ENCODE data around the gene NUDCD3.
A peak's percentile ranks its signal among the peaks of the same experiment; 100 is the strongest.

The NUDCD3 gene

DNA sequence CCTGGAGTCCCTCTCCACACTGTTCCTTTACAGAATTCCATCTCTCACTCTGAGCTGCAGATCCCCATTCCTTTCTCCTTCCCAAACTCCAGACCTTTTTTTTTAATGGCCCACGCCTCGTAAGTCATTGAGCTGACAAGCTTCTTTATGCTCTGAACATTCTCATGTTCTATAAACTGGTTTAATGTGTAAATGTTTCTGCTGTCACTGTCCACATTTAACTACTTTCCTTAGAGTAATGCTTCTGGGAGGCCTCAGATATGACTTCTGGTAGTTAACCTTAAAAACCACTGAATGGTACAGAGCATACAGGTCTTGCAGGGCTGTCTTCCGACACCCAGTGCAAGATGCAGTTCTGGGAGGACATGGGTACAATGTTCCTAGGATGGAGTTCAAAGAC lies 94.0 kb downstream of the NUDCD3 start:
- H3K4me1 Mint-ChIP-seq: no peaks in the 10 kb centered on the region
- no peak for DNase-seq
- H3K27me3 Mint-ChIP-seq: no peaks in the 10 kb centered on the region
- no peak overlapping the region for H3K4me3 Mint-ChIP-seq
- no peak for ATAC-seq
- H3K9me3 Mint-ChIP-seq: no peaks in the 10 kb centered on the region
- no peak overlapping the region for H3K27ac Mint-ChIP-seq
- H3K36me3 Mint-ChIP-seq (ENCODE audit: low read depth): peaks cover 9% of the 10 kb centered on the region

DNA sequence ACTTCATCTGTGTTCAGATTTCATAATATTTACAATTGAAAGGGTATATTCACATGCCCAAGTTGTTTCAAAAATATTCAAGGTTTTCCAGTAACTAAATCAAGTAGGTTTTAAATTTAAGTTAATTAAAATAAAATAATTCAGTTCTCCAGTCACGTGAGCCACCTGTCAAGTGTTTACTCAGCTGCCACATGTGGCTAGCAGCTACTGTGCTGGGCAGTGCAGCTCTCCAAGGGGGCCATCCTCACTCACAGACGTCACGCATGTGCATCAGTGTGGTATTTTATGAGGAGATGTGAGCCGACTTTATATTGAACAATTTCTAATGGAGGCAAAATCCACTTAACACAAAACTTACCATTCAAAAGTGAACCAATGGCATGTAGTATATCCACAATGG lies 95.4 kb downstream of the NUDCD3 start:
- no peak for DNase-seq
- no peaks in the 10 kb centered on the region for H3K27me3 Mint-ChIP-seq
- H3K36me3 Mint-ChIP-seq (ENCODE audit: low read depth): peaks cover 14% of the 10 kb centered on the region
- H3K27ac Mint-ChIP-seq: no peak overlapping the region
- no peaks in the 10 kb centered on the region for H3K9me3 Mint-ChIP-seq
- no peak for ATAC-seq
- H3K4me1 Mint-ChIP-seq: no peaks in the 10 kb centered on the region
- no peak overlapping the region for H3K4me3 Mint-ChIP-seq

DNA sequence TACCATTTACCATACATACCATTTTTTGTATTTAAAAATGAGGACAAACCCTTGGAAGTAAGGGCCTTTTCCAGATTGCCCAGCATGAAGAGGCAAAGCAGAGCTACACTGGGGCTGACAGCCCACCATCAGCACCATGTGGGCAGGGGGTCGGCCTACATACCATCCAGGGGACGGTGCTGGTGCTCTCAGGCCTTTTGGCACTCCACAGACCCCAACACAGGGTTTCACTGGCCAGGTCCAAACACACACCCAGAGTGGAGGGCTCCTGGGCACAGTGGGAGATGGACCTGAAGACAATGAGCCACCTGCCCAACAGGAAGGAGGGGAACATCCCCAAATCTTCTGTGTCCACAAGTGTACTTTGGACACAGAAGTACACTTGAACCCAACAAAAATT lies 95.8 kb downstream of the NUDCD3 start:
- H3K27ac Mint-ChIP-seq: no peak overlapping the region
- no peaks in the 10 kb centered on the region for H3K4me1 Mint-ChIP-seq
- no peaks in the 10 kb centered on the region for H3K9me3 Mint-ChIP-seq
- H3K27me3 Mint-ChIP-seq: no peaks in the 10 kb centered on the region
- ATAC-seq: no peak
- H3K4me3 Mint-ChIP-seq: no peak overlapping the region
- no peak for DNase-seq
- peaks cover 15% of the 10 kb centered on the region for H3K36me3 Mint-ChIP-seq (ENCODE audit: low read depth)

DNA sequence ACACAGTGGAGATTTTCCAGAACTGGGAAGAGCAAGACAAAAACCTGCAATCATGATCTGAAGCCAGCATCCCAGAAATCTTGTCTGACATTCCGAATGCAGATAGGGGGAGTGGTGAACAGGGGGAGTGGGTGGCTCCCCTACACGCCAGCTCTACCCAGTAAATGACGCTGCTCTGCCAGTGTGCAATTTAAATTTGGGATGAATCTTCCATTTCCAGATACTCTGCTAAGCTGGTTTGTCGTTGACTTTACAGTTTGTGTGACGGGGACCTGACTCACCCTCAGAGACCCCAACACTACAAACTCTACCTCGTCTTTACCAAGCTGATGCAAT lies 96.4 kb downstream of the NUDCD3 start:
- Mint-ChIP-seq H3K36me3 (ENCODE audit: low read depth) (peaks cover 18% of the 10 kb centered on the region), H3K4me1 (no peaks in the 10 kb centered on the region), H3K27me3 (no peaks in the 10 kb centered on the region), H3K4me3 (no peak overlapping the region), H3K27ac (no peak overlapping the region), H3K9me3 (no peaks in the 10 kb centered on the region)
- ATAC-seq: no peak
- DNase-seq: no peak

DNA sequence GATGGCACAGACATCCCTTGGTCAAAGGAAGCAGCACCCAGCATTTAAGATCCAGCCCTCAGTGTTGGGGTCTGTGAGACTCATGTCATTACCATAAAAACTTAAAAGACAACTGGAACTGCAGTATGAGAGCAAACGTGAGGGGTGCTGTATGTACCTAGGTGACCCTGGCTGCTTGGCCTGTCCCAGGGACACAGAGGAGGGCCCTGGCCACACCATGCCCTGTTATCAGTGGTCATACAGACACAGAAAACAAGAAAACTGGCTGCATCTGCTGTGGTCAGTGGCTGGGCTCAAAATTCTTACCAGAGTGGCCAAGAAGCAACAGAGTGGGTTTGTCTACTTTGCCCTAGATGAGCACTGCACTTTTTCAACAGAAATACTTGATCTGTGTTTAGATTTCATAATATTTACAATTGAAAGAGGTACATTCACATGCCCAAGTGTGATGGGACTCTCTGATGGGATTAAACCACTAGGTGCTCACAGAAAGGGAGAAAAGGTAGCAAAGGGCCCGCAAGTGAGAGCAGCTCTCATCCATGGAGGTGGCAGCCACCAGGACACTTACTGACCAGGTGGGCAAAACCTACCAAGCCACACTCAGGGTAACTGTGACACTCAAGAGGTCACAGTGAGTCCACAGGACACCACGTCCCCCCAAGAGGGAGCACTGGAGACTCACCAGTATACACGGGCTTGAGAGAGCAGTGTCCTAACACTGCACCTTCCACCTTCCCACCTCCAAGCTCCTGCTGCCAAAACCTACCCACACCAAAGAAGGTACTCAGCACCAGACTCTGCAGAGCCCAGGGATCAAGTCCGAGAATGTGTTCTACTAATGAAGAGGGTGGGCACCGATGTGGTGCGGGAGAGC lies 97.0 kb downstream of the NUDCD3 start:
- Mint-ChIP-seq H3K27ac (no peak overlapping the region), H3K4me1 (no peaks in the 10 kb centered on the region), H3K27me3 (no peaks in the 10 kb centered on the region), H3K36me3 (ENCODE audit: low read depth) (peaks cover 18% of the 10 kb centered on the region), H3K4me3 (no peak overlapping the region), H3K9me3 (no peaks in the 10 kb centered on the region)
- no peak for ATAC-seq
- no peak for DNase-seq

DNA sequence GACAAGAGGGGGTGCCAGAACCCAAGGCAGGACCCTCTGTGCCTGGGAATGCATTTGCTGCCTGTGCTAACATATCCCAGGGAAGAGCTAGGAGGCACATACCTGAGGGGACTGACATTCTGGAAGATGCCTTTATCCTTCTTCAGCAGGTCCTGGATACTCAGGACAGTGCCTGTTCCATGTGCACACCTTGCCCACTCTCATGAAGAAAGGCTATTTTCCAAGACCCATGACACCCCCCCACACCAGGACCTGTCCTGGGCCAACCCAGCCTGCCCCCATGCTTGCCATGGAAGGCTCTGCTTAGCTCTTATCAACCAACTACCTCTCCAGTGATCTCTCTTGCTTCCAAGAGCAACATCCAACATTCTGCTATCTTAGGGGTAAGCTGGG lies 97.8 kb downstream of the NUDCD3 start:
- DNase-seq (no peak), ATAC-seq (no peak)
- H3K4me1 Mint-ChIP-seq: no peaks in the 10 kb centered on the region
- no peak overlapping the region for H3K4me3 Mint-ChIP-seq
- H3K27ac Mint-ChIP-seq: no peak overlapping the region
- no peaks in the 10 kb centered on the region for H3K9me3 Mint-ChIP-seq
- no peaks in the 10 kb centered on the region for H3K27me3 Mint-ChIP-seq
- peaks cover 20% of the 10 kb centered on the region for H3K36me3 Mint-ChIP-seq (ENCODE audit: low read depth)

DNA sequence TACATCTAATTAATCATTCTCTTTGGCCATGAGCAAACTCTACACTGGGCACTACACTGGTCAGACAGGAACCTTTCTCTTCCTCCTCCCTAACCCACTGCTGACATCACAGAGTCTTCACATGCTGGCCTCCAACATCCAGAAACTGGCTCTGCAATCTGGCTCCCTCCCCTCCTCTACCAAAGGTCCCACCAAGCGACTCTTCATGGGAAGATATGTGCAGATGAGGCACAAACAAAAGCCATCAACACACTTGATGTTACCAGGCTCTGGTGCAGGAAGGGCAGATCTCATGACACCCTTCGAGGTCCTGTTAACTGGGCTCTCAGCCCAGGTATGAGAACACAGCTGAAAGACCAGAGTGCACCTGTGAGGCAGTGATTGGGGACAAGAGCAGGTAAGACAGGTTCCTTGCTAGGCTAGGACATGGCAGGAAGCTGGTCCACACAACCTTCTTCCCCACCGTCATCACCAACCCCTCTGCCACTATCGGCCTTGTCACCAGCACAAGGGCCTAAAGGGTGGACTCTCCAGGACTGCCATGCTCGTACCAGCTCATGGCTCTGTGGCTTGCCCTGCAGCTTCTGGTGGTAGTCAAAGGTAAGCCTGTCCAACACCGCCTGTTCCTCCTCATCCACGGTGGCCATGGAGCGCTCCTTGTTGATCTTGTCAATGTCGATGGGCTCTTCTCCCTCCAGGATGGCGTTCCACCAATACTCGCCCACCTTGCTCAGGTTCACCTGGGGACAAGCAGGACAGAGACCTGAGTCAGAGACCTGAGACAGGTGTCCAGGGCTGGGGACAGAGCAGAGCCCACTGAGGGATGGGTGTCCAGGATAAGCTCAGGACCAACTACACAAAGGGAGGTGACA lies 98.5 kb downstream of the NUDCD3 start:
- ATAC-seq (no peak), DNase-seq (no peak)
- no peaks in the 10 kb centered on the region for H3K27me3 Mint-ChIP-seq
- H3K4me1 Mint-ChIP-seq: no peaks in the 10 kb centered on the region
- peaks cover 20% of the 10 kb centered on the region for H3K36me3 Mint-ChIP-seq (ENCODE audit: low read depth)
- no peak overlapping the region for H3K4me3 Mint-ChIP-seq
- H3K9me3 Mint-ChIP-seq: no peaks in the 10 kb centered on the region
- H3K27ac Mint-ChIP-seq: no peak overlapping the region

DNA sequence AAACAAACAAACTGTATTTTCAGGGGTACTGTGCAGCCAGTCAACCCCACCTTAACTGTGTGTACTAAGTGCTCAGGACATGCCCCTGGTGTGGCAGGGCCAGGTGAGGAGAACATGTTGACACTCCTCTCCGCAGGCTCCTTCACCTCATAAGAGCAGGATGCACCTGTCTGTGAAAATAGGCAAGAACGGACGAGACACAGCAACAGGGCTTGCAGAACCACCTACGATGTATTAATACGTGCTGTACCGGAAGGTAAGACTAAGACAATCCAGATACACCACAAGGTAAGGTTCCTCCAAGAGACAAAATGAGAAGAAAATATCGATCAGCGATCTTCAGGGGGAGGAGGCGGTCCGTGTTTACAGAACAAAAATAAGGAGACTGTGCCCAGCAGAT lies 99.3 kb downstream of the NUDCD3 start:
- ATAC-seq (no peak), DNase-seq (no peak)
- Mint-ChIP-seq H3K27me3 (no peaks in the 10 kb centered on the region), H3K4me3 (no peak overlapping the region), H3K9me3 (no peaks in the 10 kb centered on the region), H3K27ac (no peak overlapping the region), H3K4me1 (no peaks in the 10 kb centered on the region), H3K36me3 (ENCODE audit: low read depth) (peaks cover 23% of the 10 kb centered on the region)

DNA sequence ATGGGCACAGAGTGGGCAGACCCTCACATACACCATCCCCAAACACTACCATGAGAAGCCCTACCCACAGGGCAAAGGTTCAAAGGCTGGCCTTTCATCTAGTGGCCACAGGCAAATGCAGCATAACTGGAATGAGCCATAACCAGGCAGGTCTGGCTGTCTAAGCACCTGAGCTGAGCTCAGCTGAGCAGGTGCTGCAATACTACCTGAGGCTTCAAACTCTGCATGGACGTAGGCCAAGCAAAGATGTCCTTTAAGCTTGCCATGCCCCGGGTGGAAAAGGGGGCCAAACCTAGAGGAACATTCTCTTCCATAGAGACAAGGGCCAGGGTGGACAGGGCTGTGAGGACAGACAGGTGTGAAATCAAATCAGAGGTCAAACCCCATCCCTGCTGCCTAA lies 99.8 kb downstream of the NUDCD3 start:
- no peak for DNase-seq
- H3K9me3 Mint-ChIP-seq: no peaks in the 10 kb centered on the region
- no peak overlapping the region for H3K4me3 Mint-ChIP-seq
- ATAC-seq: no peak
- H3K27me3 Mint-ChIP-seq: no peaks in the 10 kb centered on the region
- peak overlapping the region; percentile 26 for H3K27ac Mint-ChIP-seq
- no peaks in the 10 kb centered on the region for H3K4me1 Mint-ChIP-seq
- peaks cover 23% of the 10 kb centered on the region for H3K36me3 Mint-ChIP-seq (ENCODE audit: low read depth)

DNA sequence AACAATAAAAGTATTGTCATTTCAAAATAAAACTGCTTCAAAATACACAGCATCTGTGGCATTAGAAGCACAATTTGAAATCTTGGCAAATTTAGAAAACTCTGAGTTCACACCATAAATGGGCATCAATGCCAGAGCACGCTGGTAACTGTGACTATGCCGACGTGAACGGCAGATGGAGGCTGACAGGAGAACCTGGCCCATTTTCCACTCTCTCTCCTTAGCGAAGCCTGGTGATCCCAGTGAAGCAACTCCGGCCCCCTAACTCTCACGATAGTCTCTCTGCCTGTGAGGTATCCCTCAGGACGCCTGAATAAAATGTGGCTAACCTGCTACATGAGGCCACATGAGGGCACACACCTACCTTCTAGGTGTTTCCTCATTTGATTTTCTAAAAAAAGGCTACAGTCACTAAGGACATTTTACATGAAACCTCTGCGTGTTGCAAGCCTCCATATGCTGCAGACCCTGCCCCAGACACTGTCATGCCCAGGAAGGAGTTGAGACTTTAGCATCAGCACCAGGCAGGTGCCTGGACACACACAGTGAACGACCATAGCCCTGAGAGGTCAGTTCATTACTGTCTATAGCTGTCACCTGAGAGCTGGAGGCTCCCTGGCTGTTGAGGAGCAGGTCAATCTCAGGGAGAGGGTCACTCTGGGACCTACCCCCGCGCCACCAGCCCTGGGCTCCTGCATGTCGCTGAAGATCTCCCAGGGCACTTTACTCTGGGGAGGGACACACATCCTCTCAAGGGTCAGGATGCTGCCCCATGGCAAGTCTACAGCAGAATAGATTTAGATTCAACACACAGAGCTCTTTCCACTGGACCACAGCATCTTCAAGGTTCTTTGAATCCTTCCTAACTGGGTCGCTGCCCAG lies 102.1 kb downstream of the NUDCD3 start:
- no peaks in the 10 kb centered on the region for H3K4me1 Mint-ChIP-seq
- no peak overlapping the region for H3K4me3 Mint-ChIP-seq
- no peak overlapping the region for H3K27ac Mint-ChIP-seq
- no peaks in the 10 kb centered on the region for H3K9me3 Mint-ChIP-seq
- H3K36me3 Mint-ChIP-seq (ENCODE audit: low read depth): peaks cover 23% of the 10 kb centered on the region
- DNase-seq: no peak
- H3K27me3 Mint-ChIP-seq: no peaks in the 10 kb centered on the region
- no peak for ATAC-seq

DNA sequence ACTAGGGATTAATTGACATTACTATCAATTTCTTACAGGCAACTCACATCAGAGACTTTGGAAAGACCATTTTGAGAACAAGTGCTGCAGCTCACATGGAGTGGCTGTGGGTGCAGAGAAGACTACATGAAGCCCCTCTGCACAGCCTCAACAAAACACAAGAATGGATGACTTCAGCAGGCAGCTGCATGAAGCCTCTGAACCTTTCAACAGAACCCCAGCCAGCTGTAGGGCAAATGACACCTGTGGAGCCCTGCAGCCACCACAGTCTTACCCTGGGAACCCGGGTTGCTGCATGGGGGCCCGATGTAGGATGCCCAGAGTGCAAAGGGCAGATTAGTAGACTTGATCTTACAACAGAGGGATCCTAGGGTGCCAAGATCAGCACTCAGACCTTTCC lies 103.1 kb downstream of the NUDCD3 start:
- Mint-ChIP-seq H3K27ac (no peak overlapping the region), H3K9me3 (no peaks in the 10 kb centered on the region), H3K36me3 (ENCODE audit: low read depth) (peaks cover 23% of the 10 kb centered on the region), H3K4me1 (no peaks in the 10 kb centered on the region), H3K4me3 (no peak overlapping the region), H3K27me3 (no peaks in the 10 kb centered on the region)
- ATAC-seq: no peak
- DNase-seq: no peak

DNA sequence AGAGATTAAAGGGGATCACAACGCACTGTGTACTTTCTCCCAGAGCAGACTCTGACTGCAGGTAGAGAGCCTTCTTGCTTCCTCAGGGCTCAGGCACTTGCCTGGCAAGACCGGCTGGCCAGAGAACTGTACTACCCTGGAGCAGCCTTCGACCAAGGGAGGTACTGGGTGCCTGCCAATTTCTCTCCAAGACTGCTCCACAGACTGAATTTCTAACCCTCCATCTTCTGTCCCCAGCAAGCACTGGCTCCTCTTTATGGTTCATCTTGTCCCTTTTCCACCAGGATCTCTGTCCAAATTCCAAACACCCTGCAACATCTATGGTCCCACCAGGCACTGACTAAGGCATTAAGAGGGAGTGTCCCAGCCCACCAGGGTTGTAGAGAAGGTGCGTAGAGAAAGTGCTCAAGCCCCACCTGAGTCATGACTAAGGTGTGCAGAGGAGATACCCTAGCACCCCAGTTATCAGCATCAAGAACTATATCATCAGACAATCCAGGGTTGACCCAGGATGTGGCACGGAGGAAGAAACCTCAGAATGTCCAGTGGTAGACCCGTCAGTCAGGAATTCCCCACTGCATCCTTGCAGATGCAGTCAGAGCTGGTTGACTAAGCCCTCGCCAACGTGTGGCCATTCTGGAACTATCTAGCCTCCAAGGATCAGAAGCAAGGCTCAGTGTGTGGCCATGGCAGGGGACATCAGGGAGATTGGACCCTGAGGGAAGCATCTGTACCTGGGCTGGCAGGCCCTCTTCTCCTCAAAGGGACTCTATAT lies 104.1 kb downstream of the NUDCD3 start:
- Mint-ChIP-seq H3K36me3 (ENCODE audit: low read depth) (peaks cover 21% of the 10 kb centered on the region), H3K4me3 (no peak overlapping the region), H3K9me3 (no peaks in the 10 kb centered on the region), H3K4me1 (no peaks in the 10 kb centered on the region), H3K27me3 (no peaks in the 10 kb centered on the region), H3K27ac (no peak overlapping the region)
- DNase-seq: no peak
- no peak for ATAC-seq

DNA sequence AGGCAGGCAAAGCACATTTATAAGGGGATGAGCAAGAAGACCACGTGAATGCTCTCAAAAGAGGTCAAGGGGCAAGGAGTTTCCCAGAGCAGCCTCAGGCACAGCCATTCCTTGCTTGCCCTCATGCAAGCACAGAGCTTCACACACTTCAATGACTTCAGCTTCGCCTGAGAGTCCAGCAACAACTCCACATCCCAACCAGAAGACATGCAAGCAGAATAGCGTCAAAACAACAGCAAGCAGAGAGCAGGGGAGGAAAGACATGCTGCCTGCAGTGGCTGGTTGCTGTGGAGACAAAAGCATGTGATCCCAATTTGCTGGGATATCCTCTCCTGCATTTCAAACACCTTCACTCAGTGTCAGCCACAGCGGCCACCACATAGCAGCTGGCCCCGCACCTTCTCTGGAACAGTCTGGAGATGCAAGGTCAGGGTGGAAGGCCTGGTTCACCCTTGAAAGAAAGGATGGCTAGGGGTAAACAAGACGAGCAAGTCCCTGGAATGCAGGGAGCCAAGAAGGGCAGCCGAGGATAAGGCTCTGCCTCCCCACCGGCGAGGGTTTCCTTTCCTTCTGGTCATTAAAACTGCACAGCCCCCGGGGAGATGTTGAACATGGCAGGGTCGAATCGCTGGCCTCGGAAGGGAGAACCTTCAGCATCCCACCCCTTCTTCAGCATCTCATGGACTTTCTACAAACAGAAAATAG lies 104.9 kb downstream of the NUDCD3 start:
- Mint-ChIP-seq H3K4me3 (no peak overlapping the region), H3K27ac (no peak overlapping the region), H3K36me3 (ENCODE audit: low read depth) (peaks cover 16% of the 10 kb centered on the region), H3K4me1 (no peaks in the 10 kb centered on the region), H3K9me3 (no peaks in the 10 kb centered on the region), H3K27me3 (no peaks in the 10 kb centered on the region)
- no peak for ATAC-seq
- DNase-seq: no peak
